ENCODE data around the gene TLR4. TPM values are rescaled to one million over a fixed set of nuclear protein-coding genes. Genes with fewer than 3 reads are reported as not detected.
A peak's percentile ranks its signal among the peaks of the same experiment; 100 is the strongest.

Gene TLR4
- 10 to 100 TPM; 14.0 to 33.1 (median 21.9) TPM for total RNA-seq

DNA sequence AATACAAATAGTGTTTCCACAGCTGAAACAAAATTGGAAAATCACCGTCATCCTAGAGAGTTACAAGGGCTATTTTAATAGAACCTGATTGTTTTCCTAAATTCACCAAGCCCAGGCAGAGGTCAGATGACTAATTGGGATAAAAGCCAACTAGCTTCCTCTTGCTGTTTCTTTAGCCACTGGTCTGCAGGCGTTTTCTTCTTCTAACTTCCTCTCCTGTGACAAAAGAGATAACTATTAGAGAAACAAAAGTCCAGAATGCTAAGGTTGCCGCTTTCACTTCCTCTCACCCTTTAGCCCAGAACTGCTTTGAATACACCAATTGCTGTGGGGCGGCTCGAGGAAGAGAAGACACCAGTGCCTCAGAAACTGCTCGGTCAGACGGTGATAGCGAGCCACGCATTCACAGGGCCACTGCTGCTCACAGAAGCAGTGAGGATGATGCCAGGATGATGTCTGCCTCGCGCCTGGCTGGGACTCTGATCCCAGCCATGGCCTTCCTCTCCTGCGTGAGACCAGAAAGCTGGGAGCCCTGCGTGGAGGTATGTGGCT is at the start of gene TLR4:
TLR4 (plus strand) TSS at position 380 of the 552 bp plus-strand sequence; CDS start at position 450, 70 bp downstream.
- peak; percentile 61 to 70 for DNase-seq (ENCODE audit: low spot score in 2 of 2)
- 13 to 16% methylated on average over 13 of the region's 13 CpGs for WGBS, 2 donors
- H3K9me3 ChIP-seq, result no peaks in the 10 kb centered on the region
- H3K27ac ChIP-seq, result peak within 1 kb of the TSS; percentile 53 to 88 (median 81)
- H3K4me3 ChIP-seq, result peak within 1 kb of the TSS; percentile 11 to 54 (median 38)
- TF ChIP-seq POLR2A (IDR thresholded peaks at IDR 0.05), result peak in 1 of 2 donors; percentile 59
- peak; percentile 55 to 89 for TF ChIP-seq EP300 (IDR thresholded peaks at IDR 0.05)
- TF ChIP-seq, protein P1, sequence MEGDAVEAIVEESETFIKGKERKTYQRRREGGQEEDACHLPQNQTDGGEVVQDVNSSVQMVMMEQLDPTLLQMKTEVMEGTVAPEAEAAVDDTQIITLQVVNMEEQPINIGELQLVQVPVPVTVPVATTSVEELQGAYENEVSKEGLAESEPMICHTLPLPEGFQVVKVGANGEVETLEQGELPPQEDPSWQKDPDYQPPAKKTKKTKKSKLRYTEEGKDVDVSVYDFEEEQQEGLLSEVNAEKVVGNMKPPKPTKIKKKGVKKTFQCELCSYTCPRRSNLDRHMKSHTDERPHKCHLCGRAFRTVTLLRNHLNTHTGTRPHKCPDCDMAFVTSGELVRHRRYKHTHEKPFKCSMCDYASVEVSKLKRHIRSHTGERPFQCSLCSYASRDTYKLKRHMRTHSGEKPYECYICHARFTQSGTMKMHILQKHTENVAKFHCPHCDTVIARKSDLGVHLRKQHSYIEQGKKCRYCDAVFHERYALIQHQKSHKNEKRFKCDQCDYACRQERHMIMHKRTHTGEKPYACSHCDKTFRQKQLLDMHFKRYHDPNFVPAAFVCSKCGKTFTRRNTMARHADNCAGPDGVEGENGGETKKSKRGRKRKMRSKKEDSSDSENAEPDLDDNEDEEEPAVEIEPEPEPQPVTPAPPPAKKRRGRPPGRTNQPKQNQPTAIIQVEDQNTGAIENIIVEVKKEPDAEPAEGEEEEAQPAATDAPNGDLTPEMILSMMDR (IDR thresholded peaks at IDR 0.05), result no peak
- peaks cover 0 to 28% (median 7%) of the 10 kb centered on the region in 4 donors for H3K4me1 ChIP-seq
- no peaks in the 10 kb centered on the region for H3K36me3 ChIP-seq
- H3K27me3 ChIP-seq, result no peaks in the 10 kb centered on the region

DNA sequence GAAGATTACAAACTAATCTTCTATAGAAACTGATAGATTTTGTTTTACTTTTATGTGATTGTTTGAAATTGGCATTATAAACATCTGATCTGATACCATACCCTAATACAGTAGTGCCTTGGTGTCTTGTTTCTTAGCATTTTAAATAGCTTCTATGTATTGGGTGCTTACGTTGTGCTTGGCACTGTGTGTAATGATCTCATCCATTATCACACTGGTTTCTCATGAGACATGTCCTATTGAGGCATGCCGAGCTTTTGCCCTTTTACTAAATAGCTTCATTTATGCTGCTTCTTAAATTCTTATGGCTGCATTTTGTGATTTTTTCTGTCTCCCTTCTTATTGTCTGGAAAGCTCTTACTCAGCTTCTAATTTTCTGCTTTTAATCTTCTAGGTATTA is 48.2 kb upstream of the TLR4 start:
- no peak overlapping the region for H3K27ac ChIP-seq
- H3K4me1 ChIP-seq, result no peaks in the 10 kb centered on the region
- no peaks in the 10 kb centered on the region for H3K9me3 ChIP-seq
- H3K36me3 ChIP-seq, result no peaks in the 10 kb centered on the region
- no peaks in the 10 kb centered on the region for H3K27me3 ChIP-seq
- DNase-seq (ENCODE audit: low spot score in 2 of 2), result no peak
- H3K4me3 ChIP-seq, result no peak overlapping the region
- WGBS, 2 donors, result 29% methylated on average over 2 of the region's 2 CpGs
- TF ChIP-seq, protein P1 (IDR thresholded peaks at IDR 0.05), result no peak
- TF ChIP-seq POLR2A (IDR thresholded peaks at IDR 0.05) (no peak), EP300 (IDR thresholded peaks at IDR 0.05) (no peak)

- no peak for TF ChIP-seq POLR2A (IDR thresholded peaks at IDR 0.05)
- no peak for TF ChIP-seq EP300 (IDR thresholded peaks at IDR 0.05)
- TF ChIP-seq, protein P1 (IDR thresholded peaks at IDR 0.05), result no peak
- H3K27me3 ChIP-seq, result no peaks in the 10 kb centered on the region
- DNase-seq (ENCODE audit: low spot score in 2 of 2), result no peak
- WGBS, 2 donors, result 81 to 97% methylated on average over 3 of the region's 3 CpGs
- no peaks in the 10 kb centered on the region for H3K4me1 ChIP-seq
- no peaks in the 10 kb centered on the region for H3K36me3 ChIP-seq
- H3K27ac ChIP-seq, result no peak overlapping the region
- H3K4me3 ChIP-seq, result no peak overlapping the region
- no peaks in the 10 kb centered on the region for H3K9me3 ChIP-seq
Measured at GRCh38 chr9:117662651-117663050, 41.6 kb upstream of the TLR4 start.

GRCh38 chr9:117664419-117664818 is 39.8 kb upstream of the TLR4 start:
- TF ChIP-seq POLR2A (IDR thresholded peaks at IDR 0.05), result no peak
- no peak for TF ChIP-seq EP300 (IDR thresholded peaks at IDR 0.05)
- TF ChIP-seq, protein P1 (IDR thresholded peaks at IDR 0.05), result no peak
- Histone ChIP-seq H3K27ac (no peak overlapping the region), H3K27me3 (no peaks in the 10 kb centered on the region), H3K36me3 (no peaks in the 10 kb centered on the region), H3K4me3 (no peak overlapping the region), H3K9me3 (no peaks in the 10 kb centered on the region), H3K4me1 (no peaks in the 10 kb centered on the region)
- DNase-seq (ENCODE audit: low spot score in 2 of 2), result no peak
- WGBS, 2 donors, result 69 to 71% methylated on average over 1 of the region's 1 CpG

- no peak for DNase-seq (ENCODE audit: low spot score in 2 of 2)
- no peaks in the 10 kb centered on the region for H3K9me3 ChIP-seq
- TF ChIP-seq POLR2A (IDR thresholded peaks at IDR 0.05) (no peak), EP300 (IDR thresholded peaks at IDR 0.05) (no peak)
- TF ChIP-seq, protein P1 (IDR thresholded peaks at IDR 0.05), result no peak
- 82 to 88% methylated on average over 1 of the region's 1 CpG for WGBS, 2 donors
- no peak overlapping the region for H3K4me3 ChIP-seq
- H3K36me3 ChIP-seq, result no peaks in the 10 kb centered on the region
- H3K27ac ChIP-seq, result no peak overlapping the region
- H3K4me1 ChIP-seq, result no peaks in the 10 kb centered on the region
- H3K27me3 ChIP-seq, result no peaks in the 10 kb centered on the region
Measured at GRCh38 chr9:117665601-117666385, 38.4 kb upstream of the TLR4 start.

Measured in tibial nerve (tissue), 4 donors.